Heart left ventricle (tissue), 16 donors: ENCODE data around the gene MAP3K3. TPM values are rescaled to one million over a fixed set of nuclear protein-coding genes. Genes with fewer than 3 reads are reported as not detected.

Experiments
- ATAC-seq, 4 donors: fragments of 200-7000 bp; cut with Tn5 transposase; one replicate each; pipeline ENCODE4 v1.9.1; 2020 to 2022; ENCODE audit warnings: moderate library complexity in 4 of 4, mild to moderate bottlenecking in 3 of 4, moderate number of reproducible peaks in 1 of 4
- DNase-seq, 5 donors: peaks; one replicate each; pipeline ENCODE4 v3.0.0-alpha.2; 2020
- H3K27ac ChIP-seq, 12 donors: fragments of 200-600 bp; sonication (generic) in 4 of 12; one replicate each; pipeline versions ENCODE4 v1.5.0 to v1.8.0; 2016 to 2022; ENCODE audit warnings: mild to moderate bottlenecking in 2 of 12
- H3K27me3 ChIP-seq, 9 donors: fragments of 200-600 bp; sonication (generic) in 2 of 9; one replicate each; pipeline versions ENCODE4 v1.5.1 to v1.8.0; 2016 to 2022; ENCODE audit warnings: mild to moderate bottlenecking in 3 of 9
- H3K36me3 ChIP-seq, 9 donors: fragments of 200-600 bp; sonication (generic) in 2 of 9; one replicate each; pipeline versions ENCODE4 v1.5.0 to v1.8.0; 2018 to 2022; ENCODE audit warnings: mild to moderate bottlenecking in 2 of 9
- H3K4me1 ChIP-seq, 12 donors: fragments of 200-600 bp; sonication (generic) in 4 of 12; one replicate each; pipeline versions ENCODE4 v1.5.0 to v1.8.0; 2016 to 2022; ENCODE audit warnings: mild to moderate bottlenecking in 3 of 12
- H3K4me3 ChIP-seq, 12 donors: fragments of 200-600 bp; sonication (generic) in 4 of 12; one replicate each; pipeline versions ENCODE4 v1.5.0 to v1.8.0; 2017 to 2022; ENCODE audit warnings: mild to moderate bottlenecking in 9 of 12, moderate library complexity in 4 of 12
- H3K9me3 ChIP-seq, 12 donors: fragments of 200-600 bp; sonication (generic) in 4 of 12; one replicate each; pipeline versions ENCODE4 v1.5.0 to v1.8.0; 2016 to 2022; ENCODE audit warnings: mild to moderate bottlenecking in 1 of 12
- CTCF ChIP-seq, 12 donors: fragments of 200-600 bp; sonication (generic) in 4 of 12; IDR thresholded peaks; one replicate each; pipeline versions ENCODE4 v1.5.0 to v1.8.0; 2018 to 2022; ENCODE audit warnings: antibody characterized with exemption in 12 of 12, mild to moderate bottlenecking in 5 of 12
- POLR2A ChIP-seq, 2 donors: fragments of 450-650 bp; IDR thresholded peaks; one replicate each; pipeline ENCODE4 v1.6.1; 2017; ENCODE audit warnings: antibody characterized with exemption in 2 of 2, mild to moderate bottlenecking in 2 of 2, moderate library complexity in 2 of 2
- WGBS, 4 donors: extraction: QIAGEN DNeasy Blood & Tissue Kit in 2 of 4; methylation state at CpG; one replicate each; pipeline versions ENCODE4 v1.1.5 to v1.1.7; 2013 to 2018; 5-methylcytosine and 5-hydroxymethylcytosine counted together
- intact Hi-C, 10 donors: fragments of 100-400 bp; cut with DNase I; formaldehyde crosslinking; loops; one replicate each; pipeline versions ENCODE4 v1.11.1 to v1.14.2; 2022
- polyA plus RNA-seq, 2 donors: library from polyadenylated mRNA; stranded (reverse); fragments of 200-250 nt; gene quantifications; one replicate each; pipeline ENCODE4 v1.2.3, GENCODE V29; 2013
- total RNA-seq, 9 donors: library from RNA; depleted of rRNA in 2 of 9; stranded (reverse); fragments of >200 nt in 2 of 9; fragmentation: NEBNext Ultra II Directional in 3 of 9; extraction: Animal tissue kit (Norgen Biotek cat#: 25700) in 3 of 9; gene quantifications; one replicate each; pipeline versions ENCODE4 v1.1.0 to v1.2.4, GENCODE V29; 2016 to 2023
- donor health status: ischemic (EF 13 %, LVEDD 7.1; RV severe dilation, severe dysfunction).
- donor health status: healthy with polysubstance abuse.
- donor health status: DM: no; HTN: yes; CAD: no.
- donor health status: DM: no; HTN: no; CAD: no.
- donor health status: ischemic (EF 25% LVEDD 6.9; RV normal size, moderate dysfunction).
- donor health status: ischemic (EF 25% LVEDD 5.7; RV mildly dilated, moderate dysfunction).
- donor health status: healthy.
- donor health status: DM: yes; HTN: yes; CAD: no.
- donor health status: ischemic (EF 35%, LVEDD 5.7; RV mildly dilated, moderate dysfunction).
- donor health status: nonischemic (EF 11% LVEDD 7.7; RV severe dilation, severe dysfunction).
- donor health status: DM: yes; HTN: yes; CAD: no.
- donor health status: PGD.
- donor health status: ischemic (EF 29% LVEDD 5.4; RV normal size, mild dysfunction).
- donor health status: nonischemic (EF 23%, LVEDD 6.1; RV moderate dilation, normal function).

The MAP3K3 gene
- total and polyA plus RNA-seq, 11 donors = 20.5 to 102 (median 58.0) TPM

- H3K4me1 ChIP-seq = peaks cover 0 to 30% (median under 1%) of the 10 kb centered on the region in 12 donors
- peak overlapping the region in 1 of 12 donors; percentile 64 for H3K27ac ChIP-seq
- no peaks in the 10 kb centered on the region for H3K27me3 ChIP-seq
- H3K36me3 ChIP-seq = peaks cover 0 to 91% (median 79%) of the 10 kb centered on the region in 9 donors
- no peak for ATAC-seq
- intact Hi-C loops = no loop called here
- TF ChIP-seq POLR2A (IDR thresholded peaks at IDR 0.05) = no peak
- TF ChIP-seq CTCF (IDR thresholded peaks at IDR 0.05) = no peak
- no peak for DNase-seq
- WGBS, 4 donors = 78 to 88% (median 81%) methylated on average over 7 of the region's 7 CpGs
- H3K9me3 ChIP-seq = no peaks in the 10 kb centered on the region
- H3K4me3 ChIP-seq = no peak overlapping the region
Observed at GRCh38 chr17:63706336-63707082, 84.3 kb downstream of the MAP3K3 start.

- Histone ChIP-seq H3K4me3 (no peak overlapping the region), H3K27ac (peak overlapping the region in 1 of 12 donors; percentile 64), H3K36me3 (peaks cover 0 to 97% (median 86%) of the 10 kb centered on the region in 9 donors), H3K9me3 (no peaks in the 10 kb centered on the region), H3K27me3 (no peaks in the 10 kb centered on the region), H3K4me1 (peaks cover 0 to 25% (median 0%) of the 10 kb centered on the region in 12 donors)
- ATAC-seq (no peak), DNase-seq (no peak)
- intact Hi-C loops = no loop called here
- TF ChIP-seq POLR2A (IDR thresholded peaks at IDR 0.05) = no peak
- no peak for TF ChIP-seq CTCF (IDR thresholded peaks at IDR 0.05)
- WGBS, 4 donors = 91 to 94% (median 92%) methylated on average over 11 of the region's 11 CpGs
Observed at GRCh38 chr17:63707151-63707550, 84.9 kb downstream of the MAP3K3 start.

GRCh38 chr17:63709110-63709509 lies 86.9 kb downstream of the MAP3K3 start:
- Histone ChIP-seq H3K27me3 (no peaks in the 10 kb centered on the region), H3K36me3 (peaks cover 0 to 98% (median 90%) of the 10 kb centered on the region in 9 donors), H3K4me1 (peaks cover 0 to 13% (median 0%) of the 10 kb centered on the region in 12 donors), H3K9me3 (no peaks in the 10 kb centered on the region), H3K27ac (no peak overlapping the region), H3K4me3 (no peak overlapping the region)
- intact Hi-C loops = no loop called here
- ATAC-seq (no peak), DNase-seq (no peak)
- 90 to 97% (median 96%) methylated on average over 6 of the region's 6 CpGs for WGBS, 4 donors
- no peak for TF ChIP-seq POLR2A (IDR thresholded peaks at IDR 0.05)
- TF ChIP-seq CTCF (IDR thresholded peaks at IDR 0.05) = no peak

- Histone ChIP-seq H3K27ac (no peak overlapping the region), H3K4me1 (peaks cover 0 to 8% (median 0%) of the 10 kb centered on the region in 12 donors), H3K4me3 (no peak overlapping the region), H3K36me3 (peaks cover 0 to 73% (median 61%) of the 10 kb centered on the region in 9 donors), H3K27me3 (no peaks in the 10 kb centered on the region), H3K9me3 (no peaks in the 10 kb centered on the region)
- no peak for TF ChIP-seq CTCF (IDR thresholded peaks at IDR 0.05)
- TF ChIP-seq POLR2A (IDR thresholded peaks at IDR 0.05) = no peak
- intact Hi-C loops = no loop called here
- WGBS, 4 donors = 60 to 77% (median 69%) methylated on average over 10 of the region's 10 CpGs
- ATAC-seq = peak; percentile 38 to 95 (median 92)
- peak in 2 of 5 donors; percentile 59 to 60 for DNase-seq
Observed at GRCh38 chr17:63714550-63715277, 92.5 kb downstream of the MAP3K3 start.
